ENCODE data around the gene TFAP2E. TPM values are rescaled to one million over a fixed set of nuclear protein-coding genes. Genes with fewer than 3 reads are reported as not detected.
A peak's percentile ranks its signal among the peaks of the same experiment; 100 is the strongest.

TFAP2E gene
- total RNA-seq, 1 donor from 2014 or later, result 0.35 TPM

DNA sequence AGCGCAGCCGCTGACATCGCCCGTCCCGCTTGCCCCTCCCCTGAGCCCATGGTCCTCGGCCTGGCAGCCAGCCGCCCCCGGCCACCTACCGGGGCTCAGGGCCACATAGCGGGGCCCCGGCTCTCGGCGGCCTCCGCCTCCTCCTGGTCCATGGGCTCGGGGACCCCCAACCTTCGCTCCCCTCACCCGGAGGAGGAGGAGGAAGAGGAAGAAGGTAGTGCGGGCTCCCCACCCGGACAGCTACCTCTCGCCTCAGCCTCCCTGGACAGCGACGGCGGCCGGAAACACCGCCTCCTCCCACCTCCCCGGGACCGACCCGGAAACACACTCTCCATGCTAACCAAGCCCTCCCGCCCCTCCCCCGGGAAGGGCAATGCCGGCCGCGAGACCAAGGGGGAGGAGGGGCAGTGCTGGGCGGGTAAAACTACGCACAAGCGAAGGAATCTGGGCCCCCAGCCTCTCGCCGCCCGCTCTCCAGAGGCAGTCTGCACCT lies 15.9 kb upstream of the TFAP2E start, which contains the start of gene KIAA0319L:
Gene KIAA0319L (minus strand): TSS at position 286 of the 493 bp plus-strand sequence. CDS start 2,912 bp downstream, outside the sequence.
- DNase-seq (ENCODE audit: low read depth), result peak; percentile 63

GRCh38 chr1:35557611-35558373 lies 15.3 kb upstream of the TFAP2E start, which contains the start of gene NCDN:
Gene NCDN (plus strand): TSS chr1:35557799. CDS start chr1:35558191, 392 bp downstream.
- DNase-seq (ENCODE audit: low read depth), result peak; percentile 89

DNA sequence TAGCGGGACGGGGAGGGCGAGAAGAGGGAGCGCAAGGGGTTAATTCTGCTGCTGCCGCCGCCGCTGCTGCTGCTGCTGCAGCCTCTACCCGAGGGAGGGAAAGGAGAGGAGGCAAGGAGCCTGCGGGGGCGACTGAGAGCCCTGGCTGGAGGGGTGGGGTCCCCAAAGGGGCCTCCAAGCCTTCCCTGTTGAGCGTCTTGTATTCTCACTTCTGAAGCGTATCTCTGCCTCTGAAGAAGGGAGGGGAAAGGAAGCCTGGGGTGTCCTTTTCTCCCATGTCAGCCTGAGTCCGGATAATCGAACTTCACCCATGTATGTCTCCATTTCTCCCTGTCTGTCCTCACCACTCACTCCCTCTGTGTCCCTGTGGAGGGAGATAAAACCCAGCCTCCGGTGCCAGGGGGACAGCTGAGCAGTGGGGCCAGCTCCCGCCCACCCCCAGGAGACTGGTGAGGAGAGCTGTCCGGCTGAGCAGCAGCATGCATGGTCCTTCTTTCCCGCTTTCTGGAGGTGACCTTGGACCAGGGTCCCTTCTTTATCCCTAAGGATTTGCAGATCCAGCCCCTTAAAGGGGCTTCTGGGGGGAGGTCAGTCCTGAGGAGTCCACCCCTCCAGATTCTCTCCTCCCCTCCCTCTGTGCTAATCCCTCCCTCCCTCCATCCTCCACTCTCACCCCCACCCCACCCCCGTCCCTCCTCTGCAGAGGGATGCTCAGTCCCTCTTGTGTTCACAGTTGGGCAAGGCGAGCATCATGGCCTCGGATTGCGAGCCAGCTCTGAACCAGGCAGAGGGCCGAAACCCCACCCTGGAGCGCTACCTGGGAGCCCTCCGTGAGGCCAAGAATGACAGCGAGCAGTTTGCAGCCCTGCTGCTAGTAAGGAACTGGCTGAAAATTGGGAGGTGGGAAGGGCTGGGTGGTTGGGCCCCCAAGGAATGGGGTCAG lies 14.5 kb upstream of the TFAP2E start:
- DNase-seq (ENCODE audit: low read depth), result no peak

GRCh38 chr1:35559317-35559944 lies 13.7 kb upstream of the TFAP2E start:
- DNase-seq (ENCODE audit: low read depth), result no peak

- no peak for DNase-seq (ENCODE audit: low read depth)
These were observed 12.6 kb upstream of the TFAP2E start for GRCh38 chr1:35560256-35561225.

GRCh38 chr1:35561297-35561971 lies 11.7 kb upstream of the TFAP2E start:
- no peak for DNase-seq (ENCODE audit: low read depth)

- no peak for DNase-seq (ENCODE audit: low read depth)
These were observed 11.0 kb upstream of the TFAP2E start for GRCh38 chr1:35561972-35562680.

GRCh38 chr1:35563166-35563565 lies 9.9 kb upstream of the TFAP2E start:
- DNase-seq (ENCODE audit: low read depth), result no peak

- peak; percentile 69 for DNase-seq (ENCODE audit: low read depth)
These were observed 8.9 kb upstream of the TFAP2E start for GRCh38 chr1:35564037-35564883.

DNA sequence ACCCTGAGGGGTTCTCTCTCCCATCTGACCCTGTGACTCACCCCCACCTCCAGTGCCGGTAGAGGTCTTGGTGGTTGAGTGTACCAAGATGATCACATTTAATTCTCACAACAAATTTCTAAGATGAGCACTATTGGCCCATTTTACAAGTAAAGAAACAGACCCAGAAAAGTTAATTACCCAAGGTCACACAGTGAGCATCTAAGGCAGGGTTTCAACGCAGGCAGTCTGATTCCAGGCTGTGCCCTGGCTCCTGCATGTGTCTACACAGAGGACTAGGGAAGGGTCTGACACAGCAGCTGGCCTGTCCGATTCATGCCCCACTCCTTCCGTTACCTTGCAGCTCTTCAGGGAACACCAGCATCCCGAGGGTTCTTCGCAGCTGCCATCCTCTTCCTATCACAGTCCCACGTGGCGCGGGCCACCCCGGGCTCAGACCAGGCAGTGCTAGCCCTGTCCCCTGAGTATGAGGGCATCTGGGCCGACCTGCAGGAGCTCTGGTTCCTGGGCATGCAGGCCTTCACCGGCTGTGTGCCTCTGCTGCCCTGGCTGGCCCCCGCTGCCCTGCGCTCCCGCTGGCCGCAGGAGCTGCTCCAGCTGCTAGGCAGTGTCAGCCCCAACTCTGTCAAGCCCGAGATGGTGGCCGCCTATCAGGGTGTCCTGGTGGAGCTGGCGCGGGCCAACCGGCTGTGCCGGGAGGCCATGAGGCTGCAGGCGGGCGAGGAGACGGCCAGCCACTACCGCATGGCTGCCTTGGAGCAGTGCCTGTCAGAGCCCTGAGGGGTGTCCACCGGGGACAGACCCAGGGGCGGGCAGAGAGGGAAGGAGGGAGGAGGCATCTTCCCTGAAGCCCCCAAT lies 8.0 kb upstream of the TFAP2E start:
- no peak for DNase-seq (ENCODE audit: low read depth)

- no peak for DNase-seq (ENCODE audit: low read depth)
These were observed 7.4 kb upstream of the TFAP2E start for GRCh38 chr1:35565742-35566133.

GRCh38 chr1:35567947-35568558 lies 5.1 kb upstream of the TFAP2E start:
- no peak for DNase-seq (ENCODE audit: low read depth)

DNA sequence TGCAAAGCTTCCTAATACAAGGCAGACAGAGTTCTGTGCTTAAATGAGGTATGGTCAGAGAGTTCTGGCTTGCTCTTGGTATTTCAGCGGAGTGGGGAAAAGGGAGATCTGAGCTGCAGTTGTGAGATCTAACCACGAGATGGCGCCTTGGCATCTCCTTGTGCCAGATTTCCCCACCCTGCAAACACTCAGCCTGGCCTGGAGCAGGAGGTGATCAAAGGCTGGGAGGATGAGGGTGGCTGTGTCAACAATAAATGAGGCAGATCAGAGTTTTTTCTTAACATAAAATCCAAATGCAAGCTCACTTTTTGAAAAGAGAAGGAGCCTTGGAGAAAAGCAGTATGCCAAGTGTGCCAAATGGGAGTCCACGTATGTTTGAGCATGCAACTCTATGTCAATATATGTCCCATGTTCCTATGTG lies 4.1 kb upstream of the TFAP2E start:
- peak; percentile 43 for DNase-seq (ENCODE audit: low read depth)

DNA sequence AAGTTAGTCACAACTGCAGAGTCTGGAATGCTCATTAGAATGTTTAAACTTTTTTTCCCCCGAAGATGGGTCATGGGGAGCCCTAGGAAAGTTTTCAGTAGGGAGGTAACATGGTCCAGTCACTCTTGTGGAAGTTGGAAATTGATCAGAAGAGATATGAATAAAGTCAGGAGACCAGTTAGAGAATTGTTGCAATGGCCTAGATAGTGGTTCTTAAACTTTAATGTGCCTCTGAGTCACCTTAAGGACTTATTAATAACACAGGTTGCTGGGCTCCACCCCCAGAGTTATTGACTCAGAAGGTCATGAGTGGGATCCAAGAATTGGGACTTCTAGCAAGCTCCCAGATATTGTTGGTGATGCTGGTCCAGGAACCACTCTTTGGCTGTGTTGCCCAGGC lies 3.2 kb upstream of the TFAP2E start:
- DNase-seq (ENCODE audit: low read depth), result peak; percentile 54

- DNase-seq (ENCODE audit: low read depth), result no peak
These were observed 2.5 kb upstream of the TFAP2E start for GRCh38 chr1:35570589-35571137.

- DNase-seq (ENCODE audit: low read depth), result no peak
These were observed 1.9 kb upstream of the TFAP2E start for GRCh38 chr1:35571263-35571662.

GRCh38 chr1:35572296-35572695 lies 818 bp upstream of the TFAP2E start:
- no peak for DNase-seq (ENCODE audit: low read depth)

Measured in renal cortical epithelial cell (primary cell).